GM12878 (cell line): Measurements from ENCODE around the gene TIMM10. TPM values are rescaled to one million over a fixed set of nuclear protein-coding genes. Genes with fewer than 3 reads are reported as not detected.
A peak's percentile ranks its signal among the peaks of the same experiment; 100 is the strongest.

Source experiments
- BMI1 ChIP-seq: fragments of 450-650 bp; IDR thresholded peaks from 2 replicates; pipeline ENCODE4 v1.6.1; 2016; ENCODE audit warnings: mild to moderate bottlenecking, moderate library complexity, borderline replicate concordance
- CTCF ChIP-seq, 3 experiments: IDR thresholded peaks in 2 of 3; conservative IDR thresholded peaks in 1 of 3; 2 replicates each; pipeline ENCODE4 v1.5.1; 2011; ENCODE audit warnings: low read depth in 3 of 3, low read length in 3 of 3, mild to moderate bottlenecking in 3 of 3, control low read depth in 2 of 3, moderate library complexity in 2 of 3, inconsistent platforms in 1 of 3, mixed read lengths in 1 of 3; ENCODE audit not compliant: control insufficient read depth in 2 of 3, insufficient read depth in 1 of 3; ENCODE audit errors: extremely low read depth in 1 of 3
- EZH2 ChIP-seq: IDR thresholded peaks from 2 replicates; pipeline ENCODE4 v1.6.1; 2012; ENCODE audit warnings: low read depth, mild to moderate bottlenecking, control low read depth, inconsistent platforms, low read length, borderline replicate concordance; ENCODE audit not compliant: control insufficient read depth
- HCFC1 ChIP-seq: fragments of 150-350 bp; IDR thresholded peaks from 2 replicates; pipeline ENCODE4 v1.6.1; 2014; ENCODE audit warnings: low read length
- IRF4 ChIP-seq: IDR thresholded peaks from 2 replicates; pipeline ENCODE4 v1.6.1; 2011; ENCODE audit warnings: low read depth, low read length
- JUNB ChIP-seq: IDR thresholded peaks from 2 replicates; pipeline ENCODE4 v1.6.1; 2016; ENCODE audit warnings: antibody characterized with exemption, mild to moderate bottlenecking
- KAT2A ChIP-seq: conservative IDR thresholded peaks from 2 replicates; pipeline ENCODE4 v1.6.1; 2011; ENCODE audit warnings: low read depth, low read length; ENCODE audit not compliant: control insufficient read depth
- KDM1A ChIP-seq: fragments of 200-600 bp; sonication (generic); IDR thresholded peaks from 2 replicates; pipeline ENCODE4 v1.6.1; 2016; ENCODE audit warnings: borderline replicate concordance
- LARP7 ChIP-seq: fragments of 450-650 bp; IDR thresholded peaks from 2 replicates; pipeline ENCODE4 v1.6.1; 2017; ENCODE audit warnings: mild to moderate bottlenecking
- MEF2A ChIP-seq: IDR thresholded peaks from 2 replicates; pipeline ENCODE4 v1.6.1; 2011; ENCODE audit warnings: low read depth, mild to moderate bottlenecking, low read length, moderate library complexity; ENCODE audit not compliant: insufficient read depth
- MXI1 ChIP-seq: fragments of 150-350 bp; IDR thresholded peaks from 2 replicates; pipeline ENCODE4 v1.6.1; 2011; ENCODE audit warnings: low read depth, mild to moderate bottlenecking, inconsistent platforms, low read length, improper control_type of control experiment
- PBX3 ChIP-seq: IDR thresholded peaks from 2 replicates; pipeline ENCODE4 v1.6.1; 2011; ENCODE audit warnings: mild to moderate bottlenecking, low read depth, low read length, moderate library complexity; ENCODE audit not compliant: insufficient replicate concordance
- PKNOX1 ChIP-seq: fragments of 450-650 bp; IDR thresholded peaks from 2 replicates; pipeline ENCODE4 v1.6.1; 2016; ENCODE audit warnings: mild to moderate bottlenecking
- POLR2AphosphoS2 ChIP-seq: IDR thresholded peaks from 2 replicates; pipeline ENCODE4 v1.6.1; 2011; ENCODE audit warnings: low read depth, mild to moderate bottlenecking, low read length, improper control_type of control experiment, moderate library complexity
- RFX5 ChIP-seq: IDR thresholded peaks from 2 replicates; pipeline ENCODE4 v1.6.1; 2011; ENCODE audit warnings: low read depth, low read length, improper control_type of control experiment
- SIX5 ChIP-seq: IDR thresholded peaks from 2 replicates; pipeline ENCODE4 v1.6.1; 2011; ENCODE audit warnings: mild to moderate bottlenecking, low read depth, low read length, moderate library complexity; ENCODE audit not compliant: severe bottlenecking
- SMARCA5 ChIP-seq: fragments of 450-650 bp; IDR thresholded peaks from 2 replicates; pipeline ENCODE4 v1.6.1; 2017; ENCODE audit warnings: mild to moderate bottlenecking
- SPI1 ChIP-seq: IDR thresholded peaks from 2 replicates; pipeline ENCODE4 v1.6.1; 2011; ENCODE audit warnings: low read depth, mild to moderate bottlenecking, low read length, moderate library complexity, borderline replicate concordance; ENCODE audit not compliant: insufficient read depth
- SREBF2 ChIP-seq: IDR thresholded peaks from 2 replicates; pipeline ENCODE4 v1.6.1; 2012; ENCODE audit warnings: mild to moderate bottlenecking, low read length
- SUPT20H ChIP-seq: IDR thresholded peaks from 2 replicates; pipeline ENCODE4 v1.6.1; 2011; ENCODE audit warnings: low read depth, mild to moderate bottlenecking, low read length, moderate library complexity, borderline replicate concordance; ENCODE audit not compliant: control insufficient read depth
- TCF7 ChIP-seq: IDR thresholded peaks from 2 replicates; pipeline ENCODE4 v1.6.1; 2014; ENCODE audit warnings: antibody characterized with exemption, borderline replicate concordance
- ZNF217 ChIP-seq: fragments of 450-650 bp; IDR thresholded peaks from 2 replicates; pipeline ENCODE4 v1.6.1; 2017; ENCODE audit warnings: antibody characterized with exemption, mild to moderate bottlenecking
- ZNF384 ChIP-seq: IDR thresholded peaks from 2 replicates; pipeline ENCODE4 v1.6.1; 2012; ENCODE audit warnings: low read depth, mild to moderate bottlenecking, low read length, improper control_type of control experiment, borderline replicate concordance
- polyA plus RNA-seq, 11 experiments: library from polyadenylated mRNA; depleted of rRNA in 4 of 11; unstranded in 6 of 11; stranded (reverse) in 5 of 11; fragments of >200 nt; fragmentation: Nextera tagmentation in 4 of 11; fragmentation: Illumina TruSeq in 1 of 11; extraction: Ambion mirVana in 4 of 11; extraction: Trizol in 1 of 11; gene quantifications; 1 replicate in 1 of 11; 2 replicates in 10 of 11; pipeline versions ENCODE4 v1.2.1 to v1.2.3, GENCODE V29; 2011 to 2016; ENCODE audit warnings: inconsistent platforms in 2 of 11, missing spikeins in 2 of 11, low read depth in 1 of 11
- total RNA-seq, 4 experiments: library from RNA; depleted of rRNA in 3 of 4; stranded (reverse); fragments of >200 nt in 3 of 4; fragmentation: Illumina TruSeq in 1 of 4; extraction: Trizol in 1 of 4; gene quantifications; 2 replicates each; pipeline versions ENCODE4 v1.2.1 to v1.2.3, GENCODE V29; 2013 to 2021

Gene TIMM10
- total and polyA plus RNA-seq, 10 of the 15 experiments (the other 5 are each of a cell fraction or from before 2014, with no cell fraction given) = 148 to 898 (median 206) TPM

- peak; percentile 25; the same call in 1 of the 2 replicates for TF ChIP-seq TCF7
- no peak for TF ChIP-seq ZNF384
- no peak for TF ChIP-seq LARP7
- TF ChIP-seq MXI1 = peak; percentile 97
- 0 out of 2 replicates have a peak, but pooled peaks have one; percentile 58 for TF ChIP-seq RFX5
- TF ChIP-seq SMARCA5 = no peak
- peak; percentile 44 for TF ChIP-seq SIX5
- no peak for TF ChIP-seq JUNB
- peak; percentile 16 for TF ChIP-seq PBX3
- no peak for TF ChIP-seq SREBF2
- no peak for TF ChIP-seq SUPT20H
- no peak for TF ChIP-seq KDM1A
- no peak for TF ChIP-seq KAT2A
- peak; percentile 33; the same call in 1 of the 2 replicates for TF ChIP-seq SPI1
- TF ChIP-seq EZH2 = no peak
- TF ChIP-seq PKNOX1 = peak; percentile 80
- TF ChIP-seq IRF4 = no peak
- no peak for TF ChIP-seq ZNF217
- TF ChIP-seq CTCF (IDR thresholded peaks at IDR 0.05 in 2 of 3, conservative IDR thresholded peaks at IDR 0.05 in 1 of 3; ENCODE audit: control insufficient read depth in 2 of 3, extremely low read depth in 1 of 3, insufficient read depth in 1 of 3, low read depth in 3 of 3, low read length in 3 of 3) = no peak
- TF ChIP-seq MEF2A = 0 out of 2 replicates have a peak, but pooled peaks have one; percentile 65
- no peak for TF ChIP-seq BMI1
- peak; percentile 64 for TF ChIP-seq HCFC1
- TF ChIP-seq POLR2AphosphoS2 = no peak
These were observed at the start of gene TIMM10 (continued) for GRCh38 chr11:57530596-57531507.
